DMS79 treated with DMSO at 0.1 percent for 48 hours (cell line): ENCODE data around the gene PPP2R5C.

ENCODE experiments used
- DNase-seq: peaks from one replicate; lab custom pipeline; 2025; lab: John Stamatoyannopoulos, UW

Gene PPP2R5C

GRCh38 chr14:101950100-101950499, 188.6 kb downstream of the PPP2R5C start:
- no peak for DNase-seq

DNA sequence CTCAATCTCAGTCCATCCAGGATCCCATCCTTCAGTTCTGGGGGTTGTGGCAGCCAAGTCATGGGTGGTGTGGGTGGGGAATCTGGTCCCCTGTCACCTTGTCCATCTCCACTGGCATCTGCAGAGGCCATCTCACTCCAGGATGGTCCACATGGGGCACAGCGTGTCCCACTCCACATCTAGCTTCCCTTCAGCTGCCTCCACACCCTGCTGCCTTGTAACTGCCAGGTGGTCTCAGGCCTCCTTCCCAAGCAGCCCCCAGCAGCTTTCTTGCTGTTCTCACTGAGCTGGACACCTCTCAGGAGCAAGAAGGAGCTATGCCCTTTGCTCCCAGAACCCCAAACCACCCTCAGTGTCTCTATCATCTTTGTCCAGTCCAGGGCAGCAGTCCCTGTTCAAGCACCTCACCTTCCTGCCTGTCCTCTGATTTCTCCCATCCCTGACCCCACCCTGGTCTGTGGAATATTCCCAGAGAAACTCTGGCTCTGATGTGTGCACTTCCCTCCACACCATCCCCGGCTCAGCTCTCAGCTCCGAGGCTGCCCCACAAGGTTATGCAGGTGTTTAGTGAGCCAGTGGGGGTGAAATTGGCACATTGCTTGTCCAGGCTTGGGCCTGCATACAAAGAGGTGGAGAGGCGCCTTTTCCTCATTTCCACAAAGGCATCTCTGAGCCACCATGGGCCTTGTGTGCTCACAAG, 189.2 kb downstream of the PPP2R5C start:
- DNase-seq: no peak

GRCh38 chr14:101953151-101953550, 191.6 kb downstream of the PPP2R5C start:
- DNase-seq: no peak

DNA sequence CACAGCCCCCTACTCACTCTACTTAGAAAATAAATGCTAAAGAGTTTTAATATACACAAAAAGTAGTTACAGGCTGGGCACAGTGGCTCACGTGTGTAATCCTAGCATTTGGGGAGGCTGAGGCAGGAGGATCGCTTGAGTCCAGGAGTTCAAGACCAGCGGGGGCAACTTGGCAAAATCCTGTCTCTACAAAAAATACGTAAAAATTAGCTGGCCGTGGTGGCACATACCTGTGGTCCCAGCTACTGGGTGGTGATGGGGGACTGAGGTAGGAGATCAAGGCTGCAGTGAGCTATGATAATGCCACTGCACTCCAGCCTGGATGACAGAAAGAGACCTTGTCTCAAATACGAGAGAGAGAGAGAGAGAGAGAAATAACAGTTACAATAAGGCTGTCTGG, 193.0 kb downstream of the PPP2R5C start:
- no peak for DNase-seq

- no peak for DNase-seq
Observed at GRCh38 chr14:101955695-101956161, 194.2 kb downstream of the PPP2R5C start.

DNA sequence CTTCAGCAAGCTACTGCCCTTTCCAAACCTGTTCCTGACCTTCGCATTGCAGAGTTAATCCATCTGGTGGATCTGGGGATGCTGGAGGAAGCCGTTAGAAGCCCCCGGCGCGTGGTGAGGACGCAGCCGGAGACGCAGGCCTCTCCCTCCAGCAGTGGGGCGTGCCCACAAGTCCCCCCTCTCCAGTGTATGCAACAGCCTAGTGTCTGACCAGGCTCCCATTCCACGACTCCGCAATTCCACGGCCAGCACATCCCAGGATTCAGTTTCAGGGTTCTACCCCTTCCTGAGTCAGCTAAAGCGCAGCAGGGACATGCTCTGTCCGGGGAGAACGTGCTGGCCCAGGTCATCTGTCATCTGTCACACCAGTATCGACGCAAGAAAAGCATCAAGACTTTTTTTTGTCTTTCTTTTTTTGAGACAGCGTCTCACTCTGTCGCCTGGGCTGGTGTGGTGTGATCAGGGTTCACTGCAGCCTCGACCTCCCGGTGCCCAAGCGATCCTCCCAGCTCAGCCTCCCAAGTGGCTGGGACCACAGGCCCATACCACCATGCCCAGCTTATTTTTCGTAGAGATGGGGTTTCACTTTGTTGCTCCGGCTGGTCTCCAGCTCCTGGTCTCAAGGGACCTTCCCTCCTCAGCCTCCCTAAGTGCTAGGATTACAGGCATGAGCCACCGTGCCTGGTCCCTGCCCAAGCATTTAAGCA, 194.8 kb downstream of the PPP2R5C start:
- DNase-seq: no peak

DNA sequence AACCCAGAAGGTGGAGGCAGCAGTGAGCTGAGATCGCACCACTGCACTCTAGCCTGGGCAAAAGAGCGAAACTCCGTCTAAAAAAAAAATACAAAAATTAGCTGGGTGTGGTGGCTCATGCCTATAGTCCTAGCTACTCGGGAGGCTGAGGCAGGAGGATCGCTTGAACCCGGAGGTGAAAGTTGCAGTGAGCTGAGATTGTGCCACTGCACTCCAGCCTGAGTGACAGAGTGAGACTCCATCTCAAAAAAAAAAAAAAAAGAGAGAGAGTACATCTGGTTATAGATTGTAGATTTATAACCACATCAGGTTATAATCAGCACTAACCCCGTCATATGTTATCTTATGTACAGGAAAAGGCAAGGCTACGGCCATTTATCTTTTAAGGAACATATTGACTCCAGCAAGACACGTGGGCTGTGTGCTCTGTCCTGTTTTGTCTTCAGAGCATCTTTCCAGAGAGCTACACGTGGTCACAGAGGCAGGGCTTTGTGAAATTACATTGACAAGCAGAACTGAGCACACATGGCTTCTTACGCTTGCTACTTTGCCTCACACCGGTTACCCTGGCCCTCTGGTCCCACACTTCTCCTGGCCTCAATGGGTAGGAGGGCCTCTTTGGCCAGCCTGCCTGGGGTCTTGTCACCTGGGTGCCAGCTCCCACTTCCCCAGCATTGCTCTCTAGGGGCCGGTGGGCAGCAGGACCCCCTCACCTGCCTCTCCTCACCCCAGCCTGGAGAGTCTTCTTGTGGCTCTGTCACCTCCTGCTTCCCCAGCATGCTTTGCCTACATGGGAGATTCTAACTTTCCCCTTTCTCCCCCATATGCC, 196.1 kb downstream of the PPP2R5C start:
- no peak for DNase-seq

GRCh38 chr14:101958418-101959180, 197.1 kb downstream of the PPP2R5C start:
- no peak for DNase-seq

GRCh38 chr14:101959277-101959676, 197.8 kb downstream of the PPP2R5C start:
- no peak for DNase-seq

GRCh38 chr14:101960225-101960624, 198.7 kb downstream of the PPP2R5C start:
- no peak for DNase-seq

GRCh38 chr14:101961011-101961721, 199.7 kb downstream of the PPP2R5C start:
- peak; percentile 92 for DNase-seq

GRCh38 chr14:101961746-101962502, 200.4 kb downstream of the PPP2R5C start:
- no peak for DNase-seq

GRCh38 chr14:101962503-101962874, 201.0 kb downstream of the PPP2R5C start:
- DNase-seq: peak; percentile 97

GRCh38 chr14:101963052-101963451, 201.5 kb downstream of the PPP2R5C start:
- no peak for DNase-seq

DNA sequence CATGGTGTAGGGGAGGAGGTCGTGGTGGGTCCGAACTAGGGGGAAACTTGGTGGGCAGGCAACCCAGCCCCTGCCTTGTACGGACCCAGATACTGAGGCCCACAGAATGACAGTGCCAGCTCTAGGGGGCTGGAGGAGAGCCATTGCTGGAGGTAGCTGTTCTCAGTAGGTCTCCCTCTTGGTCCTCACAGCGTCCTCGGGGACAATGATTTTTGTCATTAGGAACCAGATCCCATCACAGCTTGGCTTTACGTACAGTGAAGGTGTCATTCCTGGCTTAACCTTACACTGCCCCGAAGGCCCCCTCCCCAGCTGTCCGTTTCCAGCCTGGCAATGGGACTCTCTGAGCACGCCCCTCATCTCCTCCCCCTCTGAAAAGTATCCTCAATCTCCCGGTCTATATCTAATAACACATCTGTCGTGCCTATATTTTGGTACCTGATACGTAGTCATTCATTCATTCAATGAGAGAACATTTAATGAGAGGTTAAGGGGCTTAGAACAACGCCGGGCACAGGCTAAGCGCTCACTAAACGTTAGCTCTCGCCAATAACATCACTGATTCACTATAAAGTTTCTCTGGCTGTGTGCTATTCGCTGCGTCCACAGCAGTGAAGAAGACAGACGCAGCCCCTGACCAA, 202.3 kb downstream of the PPP2R5C start:
- no peak for DNase-seq

DNA sequence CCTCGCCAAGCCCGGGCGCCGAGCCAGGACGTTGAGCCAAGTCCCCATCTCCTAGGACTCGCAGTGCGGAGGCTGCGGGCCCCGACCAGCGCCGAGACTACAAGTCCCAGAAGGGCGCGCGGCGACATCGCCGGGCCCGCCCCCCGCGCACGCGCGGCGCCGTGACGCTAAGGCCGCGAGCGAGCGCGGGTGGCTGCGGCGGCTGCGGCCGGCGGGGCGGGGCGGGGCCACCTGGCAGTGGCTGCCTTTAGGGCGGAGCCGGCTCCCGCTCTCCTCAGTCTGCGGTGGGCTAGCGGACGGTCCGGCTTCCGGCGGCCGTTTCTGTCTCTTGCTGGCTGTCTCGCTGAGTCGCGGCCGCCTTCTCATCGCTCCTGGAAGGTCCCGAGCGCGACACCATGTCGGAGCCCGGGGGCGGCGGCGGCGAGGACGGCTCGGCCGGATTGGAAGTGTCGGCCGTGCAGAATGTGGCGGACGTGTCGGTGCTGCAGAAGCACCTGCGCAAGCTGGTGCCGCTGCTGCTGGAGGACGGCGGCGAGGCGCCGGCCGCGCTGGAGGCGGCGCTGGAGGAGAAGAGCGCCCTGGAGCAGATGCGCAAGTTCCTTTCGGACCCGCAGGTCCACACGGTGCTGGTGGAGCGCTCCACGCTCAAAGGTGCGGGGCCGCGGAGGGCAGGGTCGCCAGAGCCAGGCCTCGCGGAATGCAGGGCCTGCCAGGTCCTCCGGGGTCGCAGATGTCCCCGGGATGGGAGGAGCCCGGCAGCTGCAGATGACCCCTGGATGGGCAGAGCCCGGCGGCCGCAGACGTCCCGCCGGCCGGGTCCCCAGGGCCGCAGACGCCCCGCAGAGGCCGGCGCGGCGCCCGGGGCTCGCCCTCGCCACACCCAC, 203.0 kb downstream of the PPP2R5C start, which contains the start of gene DYNC1H1:
Gene DYNC1H1 (plus strand): TSS at position 277 of the 884 bp plus-strand sequence. CDS start 119 bp downstream, at position 396.
- DNase-seq: peak; percentile 97

- DNase-seq: peak; percentile 63
Observed at GRCh38 chr14:101965181-101965544, 203.7 kb downstream of the PPP2R5C start.

GRCh38 chr14:101965770-101966722, 204.5 kb downstream of the PPP2R5C start:
- no peak for DNase-seq
